Skeletal muscle tissue (tissue), 4 donors: ENCODE measurements around the gene C2orf69. TPM values are rescaled to one million over a fixed set of nuclear protein-coding genes. Genes with fewer than 3 reads are reported as not detected.

Experiments
- H3K27ac ChIP-seq: one replicate; pipeline ENCODE4 v1.7.0; 2013; ENCODE audit warnings: mild to moderate bottlenecking, low read depth, low read length, inconsistent platforms
- H3K27me3 ChIP-seq, 3 donors: one replicate each; pipeline ENCODE4 v1.7.0; 2013; ENCODE audit warnings: low read length in 3 of 3; ENCODE audit not compliant: control insufficient read depth in 3 of 3, insufficient read depth in 3 of 3
- H3K36me3 ChIP-seq, 3 donors: one replicate each; pipeline ENCODE4 v1.7.0; 2013; ENCODE audit warnings: low read length in 3 of 3; ENCODE audit not compliant: control insufficient read depth in 3 of 3, insufficient read depth in 3 of 3
- H3K4me1 ChIP-seq, 3 donors: one replicate each; pipeline ENCODE4 v1.7.0; 2013; ENCODE audit warnings: low read length in 3 of 3, mild to moderate bottlenecking in 3 of 3; ENCODE audit not compliant: control insufficient read depth in 3 of 3, insufficient read depth in 3 of 3
- H3K4me3 ChIP-seq, 3 donors: one replicate each; pipeline ENCODE4 v1.7.0; 2013; ENCODE audit warnings: low read length in 3 of 3
- H3K9ac ChIP-seq, 3 donors: one replicate each; pipeline ENCODE4 v1.7.0; 2013; ENCODE audit warnings: low read length in 3 of 3, mild to moderate bottlenecking in 3 of 3, moderate library complexity in 2 of 3, low read depth in 1 of 3
- H3K9me3 ChIP-seq, 3 donors: one replicate each; pipeline ENCODE4 v1.7.0; 2013; ENCODE audit warnings: low read length in 3 of 3; ENCODE audit not compliant: control insufficient read depth in 3 of 3
- total RNA-seq: library from RNA; depleted of rRNA; stranded (reverse); fragments of >200 nt; gene quantifications from one replicate; pipeline ENCODE4 v1.2.3, GENCODE V29; 2014
- donor health status: Osteomylitis.

C2orf69 gene, protein sequence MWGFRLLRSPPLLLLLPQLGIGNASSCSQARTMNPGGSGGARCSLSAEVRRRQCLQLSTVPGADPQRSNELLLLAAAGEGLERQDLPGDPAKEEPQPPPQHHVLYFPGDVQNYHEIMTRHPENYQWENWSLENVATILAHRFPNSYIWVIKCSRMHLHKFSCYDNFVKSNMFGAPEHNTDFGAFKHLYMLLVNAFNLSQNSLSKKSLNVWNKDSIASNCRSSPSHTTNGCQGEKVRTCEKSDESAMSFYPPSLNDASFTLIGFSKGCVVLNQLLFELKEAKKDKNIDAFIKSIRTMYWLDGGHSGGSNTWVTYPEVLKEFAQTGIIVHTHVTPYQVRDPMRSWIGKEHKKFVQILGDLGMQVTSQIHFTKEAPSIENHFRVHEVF
- 7.3 TPM for total RNA-seq

DNA sequence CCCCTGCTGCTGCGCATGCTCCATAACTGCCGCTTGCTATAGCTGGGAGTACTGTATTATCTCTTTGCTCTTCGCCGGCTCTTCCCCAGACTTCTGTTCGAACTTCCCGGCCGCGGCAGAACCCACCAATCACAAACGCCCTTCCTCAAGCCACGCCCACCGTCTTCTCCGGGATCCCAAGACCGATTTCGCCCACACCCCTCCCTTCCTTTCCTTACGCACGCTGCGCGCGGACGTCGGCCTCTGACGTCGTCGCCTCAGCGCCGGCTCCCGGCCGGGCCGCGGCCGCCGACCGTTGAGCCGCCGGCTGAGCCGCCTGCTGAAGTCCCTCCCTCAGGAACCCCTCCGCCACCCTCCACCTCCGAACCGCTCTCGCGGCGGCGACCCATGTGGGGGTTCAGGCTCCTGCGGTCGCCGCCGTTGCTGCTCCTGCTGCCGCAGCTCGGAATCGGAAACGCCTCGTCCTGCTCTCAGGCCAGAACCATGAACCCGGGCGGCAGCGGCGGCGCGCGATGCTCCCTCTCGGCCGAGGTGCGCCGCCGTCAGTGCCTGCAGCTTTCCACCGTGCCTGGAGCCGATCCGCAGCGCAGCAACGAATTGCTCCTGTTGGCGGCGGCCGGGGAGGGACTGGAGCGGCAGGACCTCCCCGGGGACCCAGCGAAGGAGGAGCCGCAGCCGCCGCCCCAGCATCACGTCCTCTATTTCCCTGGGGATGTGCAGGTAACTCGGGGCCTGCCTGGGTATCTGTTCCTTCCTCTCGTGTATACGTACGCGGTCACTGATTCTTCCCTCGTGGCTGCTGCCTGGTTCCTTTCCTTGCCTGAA is at the start of gene C2orf69:
TSS of gene C2orf69 (plus strand) at position 242 of the 825 bp plus-strand sequence. CDS start at position 388, 146 bp downstream.
- no peaks in the 10 kb centered on the region for H3K27me3 ChIP-seq
- H3K27ac ChIP-seq: peak within 1 kb of the TSS; percentile 93
- H3K9me3 ChIP-seq: no peaks in the 10 kb centered on the region
- H3K4me1 ChIP-seq: peaks cover 13 to 21% (median 20%) of the 10 kb centered on the region in 3 donors
- peak within 1 kb of the TSS; percentile 94 to 96 (median 96) for H3K9ac ChIP-seq
- peaks cover 0 to 2% (median 0%) of the 10 kb centered on the region in 3 donors for H3K36me3 ChIP-seq
- H3K4me3 ChIP-seq: peak within 1 kb of the TSS; percentile 77 to 99 (median 96)

DNA sequence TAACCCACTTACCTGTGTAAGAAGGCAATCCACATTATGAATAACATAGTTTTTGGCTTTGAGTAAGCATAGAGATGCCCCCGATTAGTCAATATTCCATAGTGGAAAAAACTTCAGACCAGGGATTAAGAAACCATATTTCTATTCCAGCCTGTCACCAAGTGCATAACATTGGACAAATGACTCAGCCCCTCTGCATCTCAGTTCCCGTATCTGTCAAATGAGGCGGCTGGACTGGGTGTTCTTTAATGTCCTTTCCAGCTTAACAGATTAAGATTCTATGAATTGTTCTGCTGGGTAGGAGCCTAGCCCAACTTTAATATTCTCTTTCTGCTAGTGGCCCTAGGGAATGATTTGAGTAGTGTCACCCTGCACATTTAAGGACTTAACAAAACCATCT is 48.3 kb upstream of the C2orf69 start:
- Histone ChIP-seq H3K36me3 (no peaks in the 10 kb centered on the region), H3K4me3 (no peak overlapping the region), H3K9me3 (no peaks in the 10 kb centered on the region), H3K27me3 (no peaks in the 10 kb centered on the region), H3K4me1 (no peaks in the 10 kb centered on the region), H3K9ac (no peak overlapping the region), H3K27ac (no peak overlapping the region)

DNA sequence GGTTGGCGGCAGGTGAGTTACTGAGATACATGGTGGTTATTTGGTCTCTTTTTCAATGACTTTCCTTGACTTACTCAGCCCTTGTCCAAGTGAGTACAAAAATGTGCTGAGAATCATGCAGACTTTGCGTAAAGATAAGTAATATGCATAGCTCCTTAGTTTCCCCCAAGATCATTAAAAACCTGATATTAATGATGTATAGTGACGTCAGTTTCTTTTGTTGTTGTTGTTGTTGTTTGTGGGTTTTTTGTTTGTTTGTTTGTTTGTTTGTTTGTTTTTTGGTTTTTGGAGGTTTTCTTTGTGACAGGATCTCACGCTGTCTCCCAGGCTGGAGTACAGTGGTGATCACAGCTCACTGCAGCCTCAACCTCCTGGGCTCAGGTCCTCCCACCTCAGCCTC is 45.2 kb upstream of the C2orf69 start:
- Histone ChIP-seq H3K9me3 (no peaks in the 10 kb centered on the region), H3K36me3 (no peaks in the 10 kb centered on the region), H3K27ac (no peak overlapping the region), H3K4me1 (peaks cover 0 to 6% (median 0%) of the 10 kb centered on the region in 3 donors), H3K4me3 (no peak overlapping the region), H3K9ac (no peak overlapping the region), H3K27me3 (no peaks in the 10 kb centered on the region)

DNA sequence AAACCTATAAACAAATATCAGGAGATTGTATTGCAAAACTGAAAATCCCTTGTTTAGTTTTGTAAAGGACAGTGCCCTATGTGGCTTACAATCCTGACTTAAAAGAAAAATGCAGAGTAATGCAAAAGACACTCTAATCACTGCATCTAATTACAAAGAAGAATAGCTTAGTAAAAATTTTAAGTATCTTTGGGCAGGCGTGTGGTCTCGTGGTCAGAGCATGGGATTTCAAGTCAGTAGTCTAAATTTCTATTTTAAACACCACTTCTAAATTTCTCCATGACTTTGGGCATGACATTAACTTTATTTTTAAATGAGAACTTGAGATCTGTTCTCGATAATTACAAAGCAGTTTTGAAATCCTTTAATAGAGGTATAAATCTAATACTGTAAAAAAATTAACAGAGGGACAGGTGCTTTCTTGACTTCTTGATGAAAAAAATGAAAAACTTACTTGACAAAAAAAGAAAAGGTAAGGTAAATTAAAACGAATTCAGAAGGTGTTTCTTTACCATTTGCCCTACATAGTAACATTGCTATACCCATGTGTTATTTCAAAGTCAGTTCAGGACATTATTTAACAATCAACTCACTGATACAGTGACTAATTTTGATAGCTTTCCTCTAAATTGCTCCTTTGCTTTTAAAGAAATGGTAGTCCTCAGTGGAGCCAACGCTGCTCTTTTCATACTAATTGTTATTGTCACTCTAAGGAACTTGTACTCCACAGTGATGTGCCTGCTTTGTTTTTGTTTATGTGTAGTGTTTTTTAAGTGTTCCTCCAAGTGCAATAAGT is 42.5 kb upstream of the C2orf69 start:
- Histone ChIP-seq H3K4me3 (peak overlapping the region; percentile 23 to 35 (median 25)), H3K9me3 (no peaks in the 10 kb centered on the region), H3K9ac (peak overlapping the region in 2 of 3 donors; percentile 55 to 60), H3K27ac (peak overlapping the region; percentile 72), H3K36me3 (no peaks in the 10 kb centered on the region), H3K4me1 (peaks cover 0 to 10% (median 0%) of the 10 kb centered on the region in 3 donors), H3K27me3 (no peaks in the 10 kb centered on the region)

DNA sequence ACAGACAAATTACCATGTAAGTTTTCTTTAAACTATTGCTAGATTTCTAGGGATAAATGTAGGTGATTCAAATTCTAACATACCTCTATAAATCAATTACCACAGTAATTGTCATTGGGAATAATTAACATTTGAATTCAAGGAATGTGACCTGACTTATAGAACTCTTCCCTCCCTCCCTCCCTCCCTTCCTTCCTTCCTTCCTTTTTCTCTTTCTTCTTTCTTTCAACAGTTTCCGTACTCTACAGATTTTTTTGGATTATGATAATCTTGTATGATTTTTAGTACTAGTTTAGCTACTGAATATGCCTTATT is 41.9 kb upstream of the C2orf69 start:
- Histone ChIP-seq H3K36me3 (no peaks in the 10 kb centered on the region), H3K9me3 (peaks cover 0 to 2% (median 0%) of the 10 kb centered on the region in 3 donors), H3K27me3 (no peaks in the 10 kb centered on the region), H3K4me1 (peaks cover 0 to 10% (median 0%) of the 10 kb centered on the region in 3 donors), H3K4me3 (peak overlapping the region in 1 of 3 donors; percentile 25), H3K27ac (peak overlapping the region; percentile 72), H3K9ac (peak overlapping the region in 2 of 3 donors; percentile 60 to 65)

DNA sequence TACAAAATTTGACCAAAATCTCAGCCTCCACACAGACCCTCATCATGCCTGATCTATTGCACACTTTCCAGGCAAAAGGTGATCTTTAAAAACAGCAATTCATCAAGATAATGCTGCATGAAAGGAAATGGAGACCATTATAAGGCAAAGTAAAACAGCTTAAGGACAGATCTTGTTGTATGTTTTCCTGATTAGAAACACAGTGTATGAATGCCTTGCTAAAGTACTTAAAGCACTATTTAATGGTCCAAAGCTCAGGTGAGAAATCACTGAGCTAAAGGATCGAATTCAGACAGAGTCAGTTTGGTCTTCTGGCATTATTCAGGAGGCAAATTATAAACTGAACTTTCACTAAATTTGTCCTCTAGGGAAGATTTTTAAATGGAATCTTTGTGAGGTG is 41.4 kb upstream of the C2orf69 start:
- Histone ChIP-seq H3K9ac (peak overlapping the region in 2 of 3 donors; percentile 34 to 65), H3K27me3 (no peaks in the 10 kb centered on the region), H3K9me3 (peaks cover 0 to 2% (median 2%) of the 10 kb centered on the region in 3 donors), H3K4me3 (no peak overlapping the region), H3K27ac (peak overlapping the region; percentile 72), H3K36me3 (no peaks in the 10 kb centered on the region), H3K4me1 (peaks cover 0 to 10% (median 0%) of the 10 kb centered on the region in 3 donors)

DNA sequence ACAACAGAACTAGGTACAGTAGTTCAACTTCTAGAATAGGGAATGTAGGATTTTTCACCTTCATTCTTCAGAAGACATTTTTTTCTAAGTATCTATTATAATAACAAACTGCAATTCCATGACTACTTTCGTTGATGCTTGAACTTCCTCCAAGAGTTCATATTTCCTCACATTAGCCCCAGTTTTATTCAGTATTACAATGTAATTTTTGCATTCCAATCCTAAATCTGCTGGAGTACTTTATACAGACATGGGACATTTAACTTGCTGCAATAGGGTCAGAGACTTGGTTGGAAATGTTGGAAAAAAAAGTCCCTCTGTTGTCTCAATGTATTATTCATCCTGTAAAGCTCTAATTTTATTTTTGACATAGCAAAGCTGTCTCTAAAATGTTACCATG is 40.5 kb upstream of the C2orf69 start:
- H3K9me3 ChIP-seq: peaks cover 0 to 3% (median 2%) of the 10 kb centered on the region in 3 donors
- no peak overlapping the region for H3K4me3 ChIP-seq
- H3K27me3 ChIP-seq: no peaks in the 10 kb centered on the region
- no peaks in the 10 kb centered on the region for H3K36me3 ChIP-seq
- H3K9ac ChIP-seq: no peak overlapping the region
- no peak overlapping the region for H3K27ac ChIP-seq
- peaks cover 0 to 10% (median 0%) of the 10 kb centered on the region in 3 donors for H3K4me1 ChIP-seq

DNA sequence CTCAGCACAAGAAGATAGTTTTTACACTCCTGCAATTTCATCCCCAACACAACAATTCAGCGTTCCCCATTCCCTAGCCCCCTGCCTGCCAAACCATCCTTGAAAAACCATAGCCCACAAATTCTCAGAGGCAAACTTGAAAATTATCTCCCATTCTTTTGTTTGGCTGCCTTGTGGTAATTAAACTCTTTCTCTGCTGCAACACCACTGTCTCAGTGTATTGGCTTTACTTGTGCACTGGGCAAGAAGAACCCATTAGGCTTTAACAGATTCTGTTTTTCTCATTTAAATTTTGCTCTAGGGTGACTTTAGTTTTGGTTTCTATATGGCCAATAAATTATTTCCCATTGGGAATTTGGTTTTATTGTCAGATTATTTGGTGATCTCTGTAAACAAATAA is 36.9 kb upstream of the C2orf69 start:
- Histone ChIP-seq H3K27me3 (no peaks in the 10 kb centered on the region), H3K4me3 (no peak overlapping the region), H3K27ac (no peak overlapping the region), H3K36me3 (no peaks in the 10 kb centered on the region), H3K9me3 (peaks cover 0 to 3% (median 2%) of the 10 kb centered on the region in 3 donors), H3K4me1 (peaks cover 0 to 5% (median 0%) of the 10 kb centered on the region in 3 donors), H3K9ac (no peak overlapping the region)

DNA sequence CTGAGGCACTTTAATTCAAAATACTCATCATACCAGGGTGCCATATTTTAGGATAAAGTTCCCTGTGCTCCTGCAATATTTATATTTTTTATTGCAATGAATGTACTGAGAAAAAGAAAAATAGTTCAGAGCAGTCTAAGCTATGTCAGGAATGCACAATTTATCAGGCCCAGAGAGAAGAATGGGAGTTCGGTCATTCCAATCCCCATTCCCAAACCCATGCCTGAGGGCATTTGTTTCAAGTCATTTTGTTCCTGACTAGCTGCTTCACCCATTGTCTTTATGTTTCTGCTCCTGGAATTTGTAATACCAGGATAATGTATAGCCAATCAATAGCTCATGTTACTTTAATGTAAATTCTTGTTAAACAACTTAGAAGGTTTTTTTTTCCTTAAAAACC is 35.7 kb upstream of the C2orf69 start:
- Histone ChIP-seq H3K27me3 (no peaks in the 10 kb centered on the region), H3K4me1 (peaks cover 0 to 3% (median 0%) of the 10 kb centered on the region in 3 donors), H3K27ac (no peak overlapping the region), H3K36me3 (no peaks in the 10 kb centered on the region), H3K9me3 (peaks cover 0 to 3% (median 2%) of the 10 kb centered on the region in 3 donors), H3K9ac (no peak overlapping the region), H3K4me3 (no peak overlapping the region)
